Left ventricle myocardium superior (tissue), 1 donor: Measurements from ENCODE around the gene PSMD6. TPM values are rescaled to one million over a fixed set of nuclear protein-coding genes. Genes with fewer than 3 reads are reported as not detected.

Experiments
- ATAC-seq: fragments of 200-7000 bp; cut with Tn5 transposase; one replicate; pipeline ENCODE4 v1.9.1; 2020; ENCODE audit warnings: mild to moderate bottlenecking, moderate library complexity
- DNase-seq: peaks from one replicate; pipeline ENCODE4 v3.0.0-alpha.2; 2020
- intact Hi-C: fragments of 100-400 bp; cut with micrococcal nuclease; formaldehyde crosslinking; loops from one replicate; pipeline ENCODE4 v1.11.0; 2022
- long read RNA-seq: library from polyadenylated mRNA; unstranded; transcript quantifications from one replicate; pipeline ENCODE4 v2.0.0, GENCODE V29; 2021
- total RNA-seq: library from RNA; stranded (reverse); fragmentation: NEBNext Ultra II Directional; extraction: Animal tissue kit (Norgen Biotek cat#: 25700); gene quantifications from one replicate; pipeline ENCODE4 v1.2.1, GENCODE V29; 2021
- donor health status: DM: no; HTN: yes; CAD: no; lungs with severe emphysema.

Gene PSMD6
- total RNA-seq: 70.7 TPM
- long read RNA-seq, transcript PSMD6-210 (9 exons, 1,495 nt): minor isoform, 13 of 169 reads
- long read RNA-seq, transcript PSMD6-201 (8 exons, 1,430 nt): major isoform, 146 of 169 reads
- long read RNA-seq, partial matches to known transcripts: 2 of 169 reads
- long read RNA-seq, other reads (novel, unspliced or antisense): 4 of 169 reads

GRCh38 chr3:64023187-64023860 is at the start of gene PSMD6:
PSMD6 (minus strand) TSS chr3:64023494; CDS start chr3:64023419, 75 bp downstream.
- ATAC-seq: peak; percentile 97
- intact Hi-C loops: no loop called here
- peak; percentile 94 for DNase-seq

GRCh38 chr3:64072126-64072525 is 48.8 kb upstream of the PSMD6 start:
- ATAC-seq (peak; percentile 40), DNase-seq (no peak)
- intact Hi-C loops: no loop called here

GRCh38 chr3:64070704-64071103 is 47.4 kb upstream of the PSMD6 start:
- DNase-seq: no peak
- no peak for ATAC-seq
- intact Hi-C loops: no loop called here

GRCh38 chr3:64067506-64068346 is 44.4 kb upstream of the PSMD6 start:
- DNase-seq (peak; percentile 26), ATAC-seq (peak; percentile 83)
- intact Hi-C loops: no loop called here

GRCh38 chr3:64064804-64065203 is 41.5 kb upstream of the PSMD6 start:
- DNase-seq: no peak
- intact Hi-C loops: no loop called here
- ATAC-seq: no peak

GRCh38 chr3:64063983-64064438 is 40.7 kb upstream of the PSMD6 start:
- intact Hi-C loops: no loop called here
- ATAC-seq: no peak
- no peak for DNase-seq

GRCh38 chr3:64063207-64063982 is 40.1 kb upstream of the PSMD6 start:
- DNase-seq (no peak), ATAC-seq (no peak)
- intact Hi-C loops: no loop called here

- intact Hi-C loops: no loop called here
- DNase-seq (no peak), ATAC-seq (no peak)
Observed at GRCh38 chr3:64061628-64062027, 38.3 kb upstream of the PSMD6 start.

- DNase-seq (no peak), ATAC-seq (no peak)
- intact Hi-C loops: no loop called here
Observed at GRCh38 chr3:64059484-64060175, 36.3 kb upstream of the PSMD6 start.

GRCh38 chr3:64058566-64058965 is 35.3 kb upstream of the PSMD6 start:
- DNase-seq (no peak), ATAC-seq (peak; percentile 20)
- intact Hi-C loops: no loop called here

GRCh38 chr3:64057231-64057630 is 33.9 kb upstream of the PSMD6 start:
- ATAC-seq (no peak), DNase-seq (no peak)
- intact Hi-C loops: no loop called here

GRCh38 chr3:64056606-64057180 is 33.4 kb upstream of the PSMD6 start:
- ATAC-seq (no peak), DNase-seq (no peak)
- intact Hi-C loops: no loop called here

GRCh38 chr3:64055076-64055475 is 31.8 kb upstream of the PSMD6 start:
- ATAC-seq (no peak), DNase-seq (no peak)
- intact Hi-C loops: no loop called here

- intact Hi-C loops: no loop called here
- ATAC-seq (no peak), DNase-seq (no peak)
Observed at GRCh38 chr3:64054488-64054887, 31.2 kb upstream of the PSMD6 start.

- intact Hi-C loops: no loop called here
- ATAC-seq: no peak
- no peak for DNase-seq
Observed at GRCh38 chr3:64053581-64053980, 30.3 kb upstream of the PSMD6 start.

GRCh38 chr3:64053117-64053516 is 29.8 kb upstream of the PSMD6 start:
- intact Hi-C loops: no loop called here

GRCh38 chr3:64049832-64050231 is 26.5 kb upstream of the PSMD6 start:
- no peak for DNase-seq
- intact Hi-C loops: no loop called here
- ATAC-seq: no peak

More at GRCh38 chr3:64053117-64053516, 29.8 kb upstream of the PSMD6 start:
- DNase-seq (no peak), ATAC-seq (no peak)

- no peak for DNase-seq
- intact Hi-C loops: no loop called here
- no peak for ATAC-seq
Observed at GRCh38 chr3:64049136-64049535, 25.8 kb upstream of the PSMD6 start.
